Measurements from ENCODE around the gene RHOT2. TPM values are rescaled to one million over a fixed set of nuclear protein-coding genes. Genes with fewer than 3 reads are reported as not detected.

The RHOT2 gene
- total RNA-seq, 1 donor from 2014 or later = 90.3 TPM

GRCh38 chr16:698911-699671, 31.2 kb downstream of the RHOT2 start:
- no peak overlapping the region for H3K27ac ChIP-seq (replicated peaks)
- no peak overlapping the region for H3K4me3 ChIP-seq
- DNase-seq = no peak
- no peaks in the 10 kb centered on the region for H3K36me3 ChIP-seq
- intact Hi-C loops (cut with micrococcal nuclease) = no loop called here
- H3K4me1 ChIP-seq = peaks cover 29% of the 10 kb centered on the region
- TF ChIP-seq, protein P1, sequence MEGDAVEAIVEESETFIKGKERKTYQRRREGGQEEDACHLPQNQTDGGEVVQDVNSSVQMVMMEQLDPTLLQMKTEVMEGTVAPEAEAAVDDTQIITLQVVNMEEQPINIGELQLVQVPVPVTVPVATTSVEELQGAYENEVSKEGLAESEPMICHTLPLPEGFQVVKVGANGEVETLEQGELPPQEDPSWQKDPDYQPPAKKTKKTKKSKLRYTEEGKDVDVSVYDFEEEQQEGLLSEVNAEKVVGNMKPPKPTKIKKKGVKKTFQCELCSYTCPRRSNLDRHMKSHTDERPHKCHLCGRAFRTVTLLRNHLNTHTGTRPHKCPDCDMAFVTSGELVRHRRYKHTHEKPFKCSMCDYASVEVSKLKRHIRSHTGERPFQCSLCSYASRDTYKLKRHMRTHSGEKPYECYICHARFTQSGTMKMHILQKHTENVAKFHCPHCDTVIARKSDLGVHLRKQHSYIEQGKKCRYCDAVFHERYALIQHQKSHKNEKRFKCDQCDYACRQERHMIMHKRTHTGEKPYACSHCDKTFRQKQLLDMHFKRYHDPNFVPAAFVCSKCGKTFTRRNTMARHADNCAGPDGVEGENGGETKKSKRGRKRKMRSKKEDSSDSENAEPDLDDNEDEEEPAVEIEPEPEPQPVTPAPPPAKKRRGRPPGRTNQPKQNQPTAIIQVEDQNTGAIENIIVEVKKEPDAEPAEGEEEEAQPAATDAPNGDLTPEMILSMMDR (IDR thresholded peaks at IDR 0.05; ENCODE audit: borderline replicate concordance) = no peak
- no peaks in the 10 kb centered on the region for H3K9me3 ChIP-seq (replicated peaks)
- peaks cover 100% of the 10 kb centered on the region for H3K27me3 ChIP-seq (ENCODE audit: low read depth)

DNA sequence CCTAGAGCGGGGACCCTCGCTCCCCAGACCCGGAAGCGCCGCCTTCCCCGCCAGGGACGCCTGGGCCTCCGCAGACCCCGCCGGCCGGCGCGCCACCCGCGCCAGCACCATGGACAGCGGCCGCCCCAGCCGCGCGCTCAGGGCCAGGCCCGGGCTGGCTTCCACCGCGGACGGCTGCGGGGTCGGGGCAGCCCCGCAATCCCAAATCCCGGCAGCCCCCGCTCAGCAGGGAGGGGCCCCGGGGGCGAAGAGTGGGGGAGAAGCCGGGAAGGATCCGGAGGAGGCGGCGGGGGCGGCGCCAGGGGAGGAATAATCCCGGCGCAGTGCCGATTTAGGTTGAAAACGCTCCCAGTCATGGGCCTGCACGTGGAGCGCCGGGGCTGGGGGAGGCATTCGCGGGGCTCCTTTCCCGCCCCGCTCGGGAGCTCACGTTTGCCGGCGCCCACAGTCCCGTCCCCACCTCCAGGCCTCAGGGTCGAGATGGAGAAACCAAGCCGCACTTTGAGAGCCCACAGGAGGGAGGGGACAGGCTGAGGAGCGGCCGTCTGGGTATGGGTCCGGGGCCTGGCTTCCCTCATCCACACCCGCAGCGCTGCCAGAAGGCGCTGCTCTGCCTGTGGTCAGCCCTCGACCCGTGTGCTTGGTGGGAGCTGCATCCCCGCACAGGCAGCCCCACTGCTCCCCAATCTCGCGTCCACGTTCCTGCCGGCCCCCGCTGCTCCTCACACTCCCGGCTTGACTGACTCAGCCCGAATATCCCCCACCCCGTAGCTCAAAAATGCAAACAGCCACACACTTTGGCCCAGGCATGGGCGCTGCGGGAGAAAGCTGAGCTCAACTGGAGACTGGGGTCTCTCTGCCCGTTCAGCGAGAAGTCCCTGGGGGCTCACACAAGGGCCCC, 33.0 kb downstream of the RHOT2 start:
- H3K4me1 ChIP-seq = peaks cover 12% of the 10 kb centered on the region
- H3K27me3 ChIP-seq (ENCODE audit: low read depth) = peaks cover 99% of the 10 kb centered on the region
- no peaks in the 10 kb centered on the region for H3K36me3 ChIP-seq

GRCh38 chr16:702341-702740, 34.4 kb downstream of the RHOT2 start:
- no peaks in the 10 kb centered on the region for H3K36me3 ChIP-seq
- peaks cover 15% of the 10 kb centered on the region for H3K4me1 ChIP-seq
- H3K27me3 ChIP-seq (ENCODE audit: low read depth) = peaks cover 99% of the 10 kb centered on the region
- DNase-seq = no peak
- intact Hi-C loops (cut with micrococcal nuclease) = no loop called here
- TF ChIP-seq, protein P1 (IDR thresholded peaks at IDR 0.05; ENCODE audit: borderline replicate concordance) = no peak
- H3K27ac ChIP-seq (replicated peaks) = no peak overlapping the region
- H3K9me3 ChIP-seq (replicated peaks) = no peaks in the 10 kb centered on the region
- no peak overlapping the region for H3K4me3 ChIP-seq

More for the DNA sequence above, 33.0 kb downstream of the RHOT2 start:
- Histone ChIP-seq H3K4me3 (no peak overlapping the region), H3K27ac (replicated peaks) (no peak overlapping the region), H3K9me3 (replicated peaks) (no peaks in the 10 kb centered on the region)
- TF ChIP-seq, protein P1 (IDR thresholded peaks at IDR 0.05; ENCODE audit: borderline replicate concordance) = no peak
- no peak for DNase-seq
- intact Hi-C loops (cut with micrococcal nuclease) = no loop called here

GRCh38 chr16:703406-703805, 35.5 kb downstream of the RHOT2 start:
- Histone ChIP-seq H3K4me3 (no peak overlapping the region), H3K36me3 (no peaks in the 10 kb centered on the region), H3K27me3 (ENCODE audit: low read depth) (peaks cover 98% of the 10 kb centered on the region), H3K9me3 (replicated peaks) (no peaks in the 10 kb centered on the region), H3K27ac (replicated peaks) (no peak overlapping the region), H3K4me1 (peaks cover 15% of the 10 kb centered on the region)
- intact Hi-C loops (cut with micrococcal nuclease) = no loop called here
- DNase-seq = no peak
- TF ChIP-seq, protein P1 (IDR thresholded peaks at IDR 0.05; ENCODE audit: borderline replicate concordance) = no peak

DNA sequence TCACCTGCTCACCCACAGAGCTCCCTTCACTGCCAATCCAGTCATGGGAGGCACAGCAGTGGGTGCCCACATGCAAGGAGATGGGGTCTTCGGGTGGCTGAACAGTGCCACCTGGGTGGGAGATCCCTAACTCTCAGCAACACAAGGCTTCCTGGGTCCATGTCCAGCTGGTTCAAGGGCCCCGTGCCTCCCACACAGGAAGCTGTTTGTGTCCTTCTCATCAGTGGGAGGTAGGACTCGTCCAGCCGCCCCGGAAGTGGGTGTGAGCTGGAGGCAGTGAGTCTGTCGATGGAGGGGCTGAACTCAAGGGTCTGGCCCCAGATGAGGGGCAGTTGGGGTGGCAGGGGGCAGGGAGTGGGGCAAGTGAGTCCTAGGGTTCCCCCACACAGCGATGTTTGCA, 36.1 kb downstream of the RHOT2 start:
- H3K9me3 ChIP-seq (replicated peaks) = no peaks in the 10 kb centered on the region
- H3K4me1 ChIP-seq = peaks cover 15% of the 10 kb centered on the region
- no peak for DNase-seq
- H3K27ac ChIP-seq (replicated peaks) = no peak overlapping the region
- intact Hi-C loops (cut with micrococcal nuclease) = no loop called here
- H3K27me3 ChIP-seq (ENCODE audit: low read depth) = peaks cover 98% of the 10 kb centered on the region
- no peaks in the 10 kb centered on the region for H3K36me3 ChIP-seq
- TF ChIP-seq, protein P1 (IDR thresholded peaks at IDR 0.05; ENCODE audit: borderline replicate concordance) = no peak
- no peak overlapping the region for H3K4me3 ChIP-seq

All from left ventricle myocardium inferior (tissue), 1 donor.